Prostate gland (tissue), 2 donors: ENCODE results near the gene DUSP21.

Source experiments
- POLR2A ChIP-seq: fragments of 450-650 bp; IDR thresholded peaks from one replicate; pipeline ENCODE4 v1.6.1; 2016; ENCODE audit warnings: antibody characterized with exemption, mild to moderate bottlenecking
- POLR2AphosphoS5 ChIP-seq: sonication (generic); formaldehyde crosslinking; IDR thresholded peaks from one replicate; pipeline ENCODE4 v1.6.1; 2017; ENCODE audit warnings: antibody characterized with exemption
- TF ChIP-seq, protein P1 (sequence below), 4 experiments: fragments of 200-600 bp in 2 of 4; fragments of 450-650 bp in 2 of 4; sonication (generic) in 2 of 4; IDR thresholded peaks; 1 replicate in 3 of 4; 2 replicates in 1 of 4; pipeline ENCODE4 v1.5.1; 2016 to 2019; ENCODE audit warnings: antibody characterized with exemption in 4 of 4, mild to moderate bottlenecking in 2 of 4, moderate library complexity in 2 of 4

DNA sequence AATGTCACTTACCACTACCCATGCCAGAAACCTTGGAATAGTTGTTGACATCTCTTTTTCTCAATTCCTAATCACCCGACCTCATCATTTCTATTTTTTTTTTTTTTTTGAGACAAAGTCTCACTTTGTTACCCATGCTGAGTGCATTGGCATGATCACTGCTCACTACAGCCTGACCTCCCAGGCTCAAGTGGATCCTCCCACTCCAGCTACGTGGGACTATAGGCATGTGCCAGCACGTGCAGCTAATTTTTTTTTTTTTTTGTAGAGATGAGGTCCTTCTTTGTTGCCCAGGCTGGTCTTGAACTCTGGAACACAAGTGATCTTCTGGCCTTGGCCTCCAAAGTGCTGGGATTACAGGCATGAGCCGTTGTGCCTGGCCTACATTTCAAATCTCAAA, 41.1 kb downstream of the DUSP21 start:
- TF ChIP-seq, protein P1, sequence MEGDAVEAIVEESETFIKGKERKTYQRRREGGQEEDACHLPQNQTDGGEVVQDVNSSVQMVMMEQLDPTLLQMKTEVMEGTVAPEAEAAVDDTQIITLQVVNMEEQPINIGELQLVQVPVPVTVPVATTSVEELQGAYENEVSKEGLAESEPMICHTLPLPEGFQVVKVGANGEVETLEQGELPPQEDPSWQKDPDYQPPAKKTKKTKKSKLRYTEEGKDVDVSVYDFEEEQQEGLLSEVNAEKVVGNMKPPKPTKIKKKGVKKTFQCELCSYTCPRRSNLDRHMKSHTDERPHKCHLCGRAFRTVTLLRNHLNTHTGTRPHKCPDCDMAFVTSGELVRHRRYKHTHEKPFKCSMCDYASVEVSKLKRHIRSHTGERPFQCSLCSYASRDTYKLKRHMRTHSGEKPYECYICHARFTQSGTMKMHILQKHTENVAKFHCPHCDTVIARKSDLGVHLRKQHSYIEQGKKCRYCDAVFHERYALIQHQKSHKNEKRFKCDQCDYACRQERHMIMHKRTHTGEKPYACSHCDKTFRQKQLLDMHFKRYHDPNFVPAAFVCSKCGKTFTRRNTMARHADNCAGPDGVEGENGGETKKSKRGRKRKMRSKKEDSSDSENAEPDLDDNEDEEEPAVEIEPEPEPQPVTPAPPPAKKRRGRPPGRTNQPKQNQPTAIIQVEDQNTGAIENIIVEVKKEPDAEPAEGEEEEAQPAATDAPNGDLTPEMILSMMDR (IDR thresholded peaks at IDR 0.05) = no peak
- no peak for TF ChIP-seq POLR2AphosphoS5
- no peak for TF ChIP-seq POLR2A
